K562 (cell line): ENCODE results near the gene ILF2. TPM values are rescaled to one million over a fixed set of nuclear protein-coding genes. Genes with fewer than 3 reads are reported as not detected.

ENCODE experiments used
- ATF4 ChIP-seq: fragments of 450-650 bp; formaldehyde crosslinking; IDR thresholded peaks from 2 replicates; pipeline ENCODE4 v1.4.0; 2022; ENCODE audit warnings: mild to moderate bottlenecking, moderate library complexity
- BCOR ChIP-seq: fragments of 450-650 bp; IDR thresholded peaks from 2 replicates; pipeline ENCODE4 v1.6.1; 2016
- HDAC3 ChIP-seq: fragments of 450-650 bp; IDR thresholded peaks from 2 replicates; pipeline ENCODE4 v1.6.1; 2018; ENCODE audit warnings: borderline replicate concordance, mild to moderate bottlenecking, moderate library complexity; ENCODE audit not compliant: partially characterized antibody
- HNRNPH1 ChIP-seq: fragments of 200-400 bp; formaldehyde crosslinking; optimal IDR thresholded peaks from 2 replicates; pipeline ENCODE3; 2017; ENCODE audit warnings: low read depth, mild to moderate bottlenecking, low read length, moderate library complexity
- ILK ChIP-seq: fragments of 450-650 bp; IDR thresholded peaks from 2 replicates; pipeline ENCODE4 v1.6.1; 2016; ENCODE audit warnings: missing genetic modification characterization, low read depth, mild to moderate bottlenecking, missing compliant biosample characterization, moderate library complexity, borderline replicate concordance
- KDM2B ChIP-seq: fragments of 250-450 bp; sonication (Bioruptor Pico); IDR thresholded peaks from 2 replicates; pipeline ENCODE4 v1.8.0; 2021; ENCODE audit warnings: mild to moderate bottlenecking, moderate library complexity
- KHSRP ChIP-seq: fragments of 450-650 bp; IDR thresholded peaks from 2 replicates; pipeline ENCODE4 v1.6.1; 2017
- NRF1 ChIP-seq, 2 experiments: fragments of 450-650 bp; IDR thresholded peaks in 1 of 2; conservative IDR thresholded peaks in 1 of 2; 2 replicates each; pipeline ENCODE4 v1.6.1; 2014; ENCODE audit warnings: mild to moderate bottlenecking in 2 of 2
- POLR2A ChIP-seq: fragments of 450-650 bp; conservative IDR thresholded peaks from 2 replicates; pipeline ENCODE4 v1.6.1; 2016
- POLR2G ChIP-seq: fragments of 200-400 bp; formaldehyde crosslinking; IDR thresholded peaks from 2 replicates; pipeline ENCODE4 v1.6.1; 2017; ENCODE audit warnings: low read depth, mild to moderate bottlenecking, antibody characterized with exemption, low read length, moderate library complexity
- PTBP1 ChIP-seq: fragments of 200-400 bp; formaldehyde crosslinking; IDR thresholded peaks from 2 replicates; pipeline ENCODE4 v1.6.1; 2017; ENCODE audit warnings: low read depth, low read length
- TAF1 ChIP-seq: IDR thresholded peaks from 2 replicates; pipeline ENCODE4 v1.6.1; 2011; ENCODE audit warnings: mild to moderate bottlenecking, low read length, moderate library complexity; ENCODE audit not compliant: insufficient read depth, control insufficient read depth, severe bottlenecking; ENCODE audit errors: extremely low read depth
- TEAD1 ChIP-seq, 2 experiments: fragments of 450-650 bp in 1 of 2; sonication (generic) in 1 of 2; formaldehyde crosslinking; IDR thresholded peaks; 2 replicates each; pipeline versions ENCODE4 v1.4.0 to v1.8.0; 2020 to 2022; ENCODE audit warnings: mild to moderate bottlenecking in 2 of 2, missing genetic modification reagents in 1 of 2
- polyA plus RNA-seq, 8 experiments: library from polyadenylated mRNA; depleted of rRNA in 4 of 8; stranded (reverse) in 5 of 8; unstranded in 3 of 8; fragments of >200 nt; fragmentation: Nextera tagmentation in 2 of 8; fragmentation: Illumina TruSeq in 1 of 8; extraction: Ambion mirVana in 2 of 8; extraction: Trizol in 1 of 8; gene quantifications; 2 replicates each; pipeline versions ENCODE4 v1.2.1 to v1.2.3, GENCODE V29; 2011 to 2014; ENCODE audit warnings: inconsistent platforms in 1 of 8, missing spikeins in 1 of 8
- total RNA-seq, 7 experiments: library from RNA; depleted of rRNA in 6 of 7; stranded (reverse); fragments of >200 nt in 6 of 7; fragmentation: Illumina TruSeq in 2 of 7; extraction: Trizol in 2 of 7; gene quantifications; 2 replicates each; pipeline versions ENCODE4 v1.2.1 to v1.2.3, GENCODE V29; 2011 to 2021; ENCODE audit warnings: low replicate concordance in 1 of 7
- TF ChIP-seq, protein P1 (sequence below), 2 experiments: fragments of 450-650 bp in 1 of 2; sonication (generic) in 1 of 2; formaldehyde crosslinking in 1 of 2; IDR thresholded peaks; 2 replicates each; pipeline versions ENCODE4 v1.7.1 to v1.9.0; 2016 to 2022; ENCODE audit warnings: inconsistent platforms in 1 of 2, mild to moderate bottlenecking in 1 of 2, missing genetic modification reagents in 1 of 2
- TF ChIP-seq, protein P2 (sequence below), 2 experiments: IDR thresholded peaks in 1 of 2; conservative IDR thresholded peaks in 1 of 2; 2 replicates each; pipeline ENCODE4 v1.6.1; 2016; ENCODE audit warnings: low read depth in 2 of 2, mild to moderate bottlenecking in 1 of 2, missing compliant biosample characterization in 1 of 2, missing genetic modification characterization in 1 of 2, moderate library complexity in 1 of 2

Gene ILF2
- total and polyA plus RNA-seq, 9 of the 15 experiments (the other 6 are each of a cell fraction or from before 2014, with no cell fraction given), result 282 to 726 (median 474) TPM

GRCh38 chr1:153648000-153648643 is 22.7 kb downstream of the ILF2 start (continued):
- TF ChIP-seq, protein P1, sequence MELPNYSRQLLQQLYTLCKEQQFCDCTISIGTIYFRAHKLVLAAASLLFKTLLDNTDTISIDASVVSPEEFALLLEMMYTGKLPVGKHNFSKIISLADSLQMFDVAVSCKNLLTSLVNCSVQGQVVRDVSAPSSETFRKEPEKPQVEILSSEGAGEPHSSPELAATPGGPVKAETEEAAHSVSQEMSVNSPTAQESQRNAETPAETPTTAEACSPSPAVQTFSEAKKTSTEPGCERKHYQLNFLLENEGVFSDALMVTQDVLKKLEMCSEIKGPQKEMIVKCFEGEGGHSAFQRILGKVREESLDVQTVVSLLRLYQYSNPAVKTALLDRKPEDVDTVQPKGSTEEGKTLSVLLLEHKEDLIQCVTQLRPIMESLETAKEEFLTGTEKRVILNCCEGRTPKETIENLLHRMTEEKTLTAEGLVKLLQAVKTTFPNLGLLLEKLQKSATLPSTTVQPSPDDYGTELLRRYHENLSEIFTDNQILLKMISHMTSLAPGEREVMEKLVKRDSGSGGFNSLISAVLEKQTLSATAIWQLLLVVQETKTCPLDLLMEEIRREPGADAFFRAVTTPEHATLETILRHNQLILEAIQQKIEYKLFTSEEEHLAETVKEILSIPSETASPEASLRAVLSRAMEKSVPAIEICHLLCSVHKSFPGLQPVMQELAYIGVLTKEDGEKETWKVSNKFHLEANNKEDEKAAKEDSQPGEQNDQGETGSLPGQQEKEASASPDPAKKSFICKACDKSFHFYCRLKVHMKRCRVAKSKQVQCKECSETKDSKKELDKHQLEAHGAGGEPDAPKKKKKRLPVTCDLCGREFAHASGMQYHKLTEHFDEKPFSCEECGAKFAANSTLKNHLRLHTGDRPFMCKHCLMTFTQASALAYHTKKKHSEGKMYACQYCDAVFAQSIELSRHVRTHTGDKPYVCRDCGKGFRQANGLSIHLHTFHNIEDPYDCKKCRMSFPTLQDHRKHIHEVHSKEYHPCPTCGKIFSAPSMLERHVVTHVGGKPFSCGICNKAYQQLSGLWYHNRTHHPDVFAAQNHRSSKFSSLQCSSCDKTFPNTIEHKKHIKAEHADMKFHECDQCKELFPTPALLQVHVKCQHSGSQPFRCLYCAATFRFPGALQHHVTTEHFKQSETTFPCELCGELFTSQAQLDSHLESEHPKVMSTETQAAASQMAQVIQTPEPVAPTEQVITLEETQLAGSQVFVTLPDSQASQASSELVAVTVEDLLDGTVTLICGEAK (IDR thresholded peaks at IDR 0.05), result no peak
- TF ChIP-seq, protein P1 (CRISPR knock-in tag; IDR thresholded peaks at IDR 0.05), result no peak
- no peak for TF ChIP-seq HDAC3
- no peak for TF ChIP-seq BCOR
- TF ChIP-seq TEAD1 (CRISPR knock-in tag; IDR thresholded peaks at IDR 0.05), result no peak
- TF ChIP-seq NRF1 (conservative IDR thresholded peaks at IDR 0.05 in 1 of 2, IDR thresholded peaks at IDR 0.05 in 1 of 2), result no peak
- TF ChIP-seq KDM2B, result no peak
- TF ChIP-seq KHSRP, result no peak
- TF ChIP-seq, protein P2, sequence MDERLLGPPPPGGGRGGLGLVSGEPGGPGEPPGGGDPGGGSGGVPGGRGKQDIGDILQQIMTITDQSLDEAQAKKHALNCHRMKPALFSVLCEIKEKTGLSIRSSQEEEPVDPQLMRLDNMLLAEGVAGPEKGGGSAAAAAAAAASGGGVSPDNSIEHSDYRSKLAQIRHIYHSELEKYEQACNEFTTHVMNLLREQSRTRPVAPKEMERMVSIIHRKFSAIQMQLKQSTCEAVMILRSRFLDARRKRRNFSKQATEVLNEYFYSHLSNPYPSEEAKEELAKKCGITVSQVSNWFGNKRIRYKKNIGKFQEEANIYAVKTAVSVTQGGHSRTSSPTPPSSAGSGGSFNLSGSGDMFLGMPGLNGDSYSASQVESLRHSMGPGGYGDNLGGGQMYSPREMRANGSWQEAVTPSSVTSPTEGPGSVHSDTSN (CRISPR knock-in tag; IDR thresholded peaks at IDR 0.05; ENCODE audit: low read depth), result no peak
- TF ChIP-seq, protein P2 (tag; conservative IDR thresholded peaks at IDR 0.05; ENCODE audit: low read depth), result no peak
- TF ChIP-seq POLR2G, result peak; percentile 64
- TF ChIP-seq ATF4 (CRISPR knock-in tag), result no peak
- no peak for TF ChIP-seq ILK
- no peak for TF ChIP-seq PTBP1
- peak; percentile 54; the same call in 1 of the 2 replicates for TF ChIP-seq POLR2A
- no peak for TF ChIP-seq HNRNPH1
- no peak for TF ChIP-seq TAF1
